IPS DF 19.7 (cell line): Measurements from ENCODE around the gene CACNA1E.
A peak's percentile ranks its signal among the peaks of the same experiment; 100 is the strongest.

Experiments
- DNase-seq: peaks from one replicate; pipeline ENCODE4 v3.0.0-alpha.2; 2013; ENCODE audit warnings: low read depth, low spot score

CACNA1E gene

GRCh38 chr1:181583598-181583997 is 100.3 kb downstream of the CACNA1E start:
- peak; percentile 61 for DNase-seq

- no peak for DNase-seq
Measured at GRCh38 chr1:181587870-181588438, 104.6 kb downstream of the CACNA1E start.

GRCh38 chr1:181588631-181589030 is 105.3 kb downstream of the CACNA1E start:
- DNase-seq, result no peak

- DNase-seq, result no peak
Measured at GRCh38 chr1:181592255-181592859, 109.0 kb downstream of the CACNA1E start.

GRCh38 chr1:181593042-181593441 is 109.7 kb downstream of the CACNA1E start:
- no peak for DNase-seq

- DNase-seq, result no peak
Measured at GRCh38 chr1:181594553-181594952, 111.2 kb downstream of the CACNA1E start.

- DNase-seq, result no peak
Measured at GRCh38 chr1:181595234-181595633, 111.9 kb downstream of the CACNA1E start.

GRCh38 chr1:181601186-181601950 is 118.1 kb downstream of the CACNA1E start:
- DNase-seq, result no peak

GRCh38 chr1:181603735-181604410 is 120.6 kb downstream of the CACNA1E start:
- DNase-seq, result no peak

- DNase-seq, result no peak
Measured at GRCh38 chr1:181604482-181605249, 121.3 kb downstream of the CACNA1E start.

- no peak for DNase-seq
Measured at GRCh38 chr1:181607524-181607923, 124.2 kb downstream of the CACNA1E start.

- no peak for DNase-seq
Measured at GRCh38 chr1:181608386-181608785, 125.1 kb downstream of the CACNA1E start.

GRCh38 chr1:181608948-181609347 is 125.6 kb downstream of the CACNA1E start:
- DNase-seq, result peak; percentile 42

- DNase-seq, result no peak
Measured at GRCh38 chr1:181612100-181612499, 128.8 kb downstream of the CACNA1E start.

- no peak for DNase-seq
Measured at GRCh38 chr1:181618559-181618958, 135.2 kb downstream of the CACNA1E start.

GRCh38 chr1:181620183-181620582 is 136.9 kb downstream of the CACNA1E start:
- DNase-seq, result no peak

GRCh38 chr1:181623850-181624249 is 140.5 kb downstream of the CACNA1E start:
- no peak for DNase-seq

- DNase-seq, result no peak
Measured at GRCh38 chr1:181626279-181626938, 143.1 kb downstream of the CACNA1E start.

- no peak for DNase-seq
Measured at GRCh38 chr1:181630398-181630797, 147.1 kb downstream of the CACNA1E start.

- DNase-seq, result no peak
Measured at GRCh38 chr1:181630838-181631237, 147.5 kb downstream of the CACNA1E start.

- DNase-seq, result no peak
Measured at GRCh38 chr1:181632492-181632891, 149.2 kb downstream of the CACNA1E start.
